HG03095 (cell line): ENCODE results near the gene ZNF74.
"Not testable (repeated sequence)": the region's sequence is repeated elsewhere in the genome, so short reads cannot be mapped to it uniquely, and the experiment has no call there.

ENCODE experiments used
- ATAC-seq: cut with Tn5 transposase; IDR thresholded peaks from one replicate; pipeline ENCODE4 v1.9.1; 2021; ENCODE audit warnings: moderate library complexity; ENCODE audit not compliant: unreplicated experiment

ZNF74 gene

GRCh38 chr22:20441631-20442484 lies 47.9 kb downstream of the ZNF74 start:
- no peak for ATAC-seq

- no peak for ATAC-seq
Measured at GRCh38 chr22:20442485-20443284, 48.7 kb downstream of the ZNF74 start.

GRCh38 chr22:20444325-20444724 lies 50.4 kb downstream of the ZNF74 start:
- ATAC-seq: no peak

- ATAC-seq: no peak
Measured at GRCh38 chr22:20446383-20446970, 52.5 kb downstream of the ZNF74 start.

- ATAC-seq: no peak
Measured at GRCh38 chr22:20448630-20449029, 54.7 kb downstream of the ZNF74 start.

GRCh38 chr22:20449819-20450550 lies 56.0 kb downstream of the ZNF74 start:
- no peak for ATAC-seq

- no peak for ATAC-seq
Measured at GRCh38 chr22:20450551-20450906, 56.6 kb downstream of the ZNF74 start.

GRCh38 chr22:20451129-20451778 lies 57.3 kb downstream of the ZNF74 start:
- ATAC-seq: not testable (repeated sequence)

GRCh38 chr22:20451920-20452319 lies 58.0 kb downstream of the ZNF74 start:
- no peak for ATAC-seq

- ATAC-seq: no peak
Measured at GRCh38 chr22:20453222-20453621, 59.3 kb downstream of the ZNF74 start.

GRCh38 chr22:20455709-20456063 lies 61.7 kb downstream of the ZNF74 start:
- ATAC-seq: no peak

GRCh38 chr22:20456064-20456721 lies 62.2 kb downstream of the ZNF74 start:
- ATAC-seq: peak; percentile 76

GRCh38 chr22:20456722-20457076 lies 62.7 kb downstream of the ZNF74 start:
- no peak for ATAC-seq

GRCh38 chr22:20457506-20458240 lies 63.7 kb downstream of the ZNF74 start:
- ATAC-seq: no peak
